Measurements from ENCODE around the gene KCNK2.
A peak's percentile ranks its signal among the peaks of the same experiment; 100 is the strongest.

Gene KCNK2

DNA sequence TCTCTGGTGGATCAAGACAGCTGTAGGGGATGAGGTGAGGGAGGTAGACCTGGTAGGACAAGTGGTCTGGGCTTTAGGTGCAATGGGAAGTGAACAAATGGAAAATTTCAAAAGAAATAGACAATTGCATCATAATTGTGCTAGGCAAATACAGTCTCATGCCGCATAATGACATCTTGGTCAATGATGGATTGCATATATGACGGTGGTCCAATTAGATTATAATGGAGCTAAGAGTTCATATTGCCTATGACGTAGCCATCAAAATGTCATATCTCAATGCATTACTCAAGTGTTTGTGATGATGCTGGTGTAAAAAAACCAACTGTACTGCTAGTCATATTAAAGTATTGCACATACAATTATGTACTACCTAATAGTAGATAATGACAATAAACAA is 19.0 kb downstream of the KCNK2 start:
- DNase-seq = no peak

DNA sequence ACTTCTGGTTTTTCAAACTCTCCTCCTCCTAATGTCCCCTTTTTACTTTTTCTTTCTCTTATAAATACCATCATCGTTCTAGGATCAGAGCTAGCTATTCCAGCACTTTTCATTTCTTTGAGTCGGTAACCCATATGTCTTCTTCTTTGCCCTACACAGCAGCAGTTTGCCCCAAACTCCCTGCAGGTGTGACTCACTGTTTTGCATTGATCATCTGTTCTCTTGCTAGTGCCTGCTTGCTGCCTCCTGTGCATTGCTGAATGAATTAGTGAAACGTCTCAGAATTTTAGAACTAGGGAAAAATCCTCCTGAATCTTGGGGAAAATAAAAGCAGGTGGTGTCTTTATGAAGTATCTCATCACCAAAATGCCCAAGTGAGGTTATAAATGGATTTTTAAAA is 21.7 kb downstream of the KCNK2 start:
- DNase-seq = peak; percentile 17

DNA sequence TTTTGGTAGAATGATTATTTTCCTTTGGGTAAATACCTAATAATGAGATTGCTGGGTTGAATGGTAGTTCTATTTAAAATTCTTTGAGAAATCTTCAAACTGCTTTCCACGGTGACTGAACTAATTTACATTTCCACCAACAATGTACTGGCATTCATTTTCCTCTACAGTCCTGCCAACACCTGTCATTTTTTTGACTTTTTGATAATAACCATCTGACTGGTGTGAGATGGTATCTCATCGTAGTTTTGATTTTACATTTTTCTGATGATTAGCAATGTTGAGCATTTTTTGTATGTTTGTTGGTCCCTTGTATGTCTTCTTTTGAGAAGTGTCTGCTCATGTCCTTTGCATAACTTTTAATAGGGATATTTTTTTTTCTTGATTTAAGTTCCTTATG is 23.5 kb downstream of the KCNK2 start:
- no peak for DNase-seq

- no peak for DNase-seq
Observed at GRCh38 chr1:215109171-215109570, 26.6 kb downstream of the KCNK2 start.

- DNase-seq = no peak
Observed at GRCh38 chr1:215111916-215112315, 29.4 kb downstream of the KCNK2 start.

DNA sequence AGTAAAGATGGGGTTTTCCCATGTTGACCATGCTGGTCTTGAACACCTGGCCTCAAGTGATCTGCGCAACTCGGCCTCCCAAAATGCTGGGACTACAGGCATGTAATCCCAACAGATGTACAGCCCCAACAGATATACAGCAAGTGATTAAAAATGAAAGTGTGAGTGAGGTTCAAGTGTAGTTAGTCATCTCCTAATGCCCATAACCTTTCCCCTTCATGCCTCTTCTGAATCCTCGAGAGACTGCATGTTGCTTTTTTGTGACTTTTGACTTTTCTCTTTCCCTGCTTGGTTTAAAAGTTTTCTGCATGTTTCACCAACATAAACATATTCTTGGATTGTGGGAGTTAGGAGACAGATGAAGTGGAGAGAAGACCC is 31.2 kb downstream of the KCNK2 start:
- no peak for DNase-seq

- peak; percentile 89 for DNase-seq
Observed at GRCh38 chr1:215114154-215114933, 31.8 kb downstream of the KCNK2 start.

DNA sequence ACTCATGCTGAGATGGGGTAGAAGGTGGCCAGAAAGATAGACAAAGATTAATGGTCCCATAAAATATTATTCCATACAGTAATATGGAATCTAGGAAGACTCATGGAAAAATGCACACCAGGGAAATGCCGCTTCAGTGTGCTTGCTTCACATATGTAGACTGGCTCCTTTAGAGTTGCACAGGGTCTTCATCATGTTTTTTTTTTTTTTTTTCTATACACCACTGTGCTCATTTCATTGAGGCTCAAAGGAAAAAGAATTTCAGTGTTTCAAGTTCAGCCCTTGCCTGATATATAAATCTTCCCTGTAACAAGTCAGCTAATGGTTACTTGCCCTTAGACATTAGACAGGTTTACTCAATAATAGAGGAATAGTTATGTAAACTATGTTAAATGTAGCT is 33.2 kb downstream of the KCNK2 start:
- DNase-seq = no peak

DNA sequence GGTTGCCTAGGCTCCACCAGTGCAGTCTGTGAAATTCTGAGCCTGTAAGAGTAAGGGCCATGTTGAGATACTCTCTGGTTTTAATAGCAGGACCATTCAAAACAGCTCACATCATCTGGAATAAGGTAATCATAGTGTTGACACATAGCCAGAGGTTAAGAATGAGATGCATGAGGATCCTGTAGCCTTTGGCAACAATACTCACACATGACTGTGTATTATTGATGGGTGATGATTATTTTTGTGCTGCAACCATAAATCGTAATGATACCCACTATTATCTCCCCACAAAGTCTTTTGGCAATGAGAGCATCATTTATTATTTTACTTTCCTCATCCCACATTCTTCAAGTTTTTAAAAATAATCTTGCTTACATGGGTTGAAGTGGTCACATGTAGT is 35.5 kb downstream of the KCNK2 start:
- no peak for DNase-seq

- DNase-seq = no peak
Observed at GRCh38 chr1:215119056-215119455, 36.5 kb downstream of the KCNK2 start.

DNA sequence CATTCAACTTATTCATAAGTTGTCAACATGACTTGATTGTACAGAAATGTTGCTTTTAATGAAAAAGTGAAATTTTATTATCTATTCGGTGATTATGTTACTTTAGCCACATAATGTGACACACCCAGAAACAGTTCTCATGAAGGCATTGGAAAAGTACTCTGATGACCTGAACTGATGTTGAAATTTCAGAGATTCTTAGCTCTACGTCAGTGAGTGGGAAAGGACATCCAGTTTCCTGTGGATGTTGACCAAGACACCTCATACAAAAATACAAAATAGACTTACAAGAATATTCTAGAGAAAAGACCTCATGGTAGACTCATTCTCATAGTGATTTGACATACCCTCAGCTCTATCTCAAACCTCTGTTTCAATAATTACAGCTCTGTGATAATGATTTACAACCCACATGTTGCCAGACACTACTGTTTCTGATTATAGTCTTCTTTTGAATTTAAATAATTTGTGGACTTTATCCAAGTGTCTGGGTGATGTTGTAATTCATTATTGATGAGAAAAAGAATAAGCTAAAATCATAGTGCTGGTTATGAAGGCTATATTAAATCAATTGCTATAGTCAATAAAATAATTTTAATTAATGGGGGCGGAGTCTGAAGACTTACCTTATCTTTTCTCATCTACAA is 37.3 kb downstream of the KCNK2 start:
- no peak for DNase-seq

- no peak for DNase-seq
Observed at GRCh38 chr1:215128504-215128903, 46.0 kb downstream of the KCNK2 start.

GRCh38 chr1:215131291-215131690 is 48.8 kb downstream of the KCNK2 start:
- DNase-seq = no peak

GRCh38 chr1:215132156-215132555 is 49.6 kb downstream of the KCNK2 start:
- DNase-seq = peak; percentile 13

DNA sequence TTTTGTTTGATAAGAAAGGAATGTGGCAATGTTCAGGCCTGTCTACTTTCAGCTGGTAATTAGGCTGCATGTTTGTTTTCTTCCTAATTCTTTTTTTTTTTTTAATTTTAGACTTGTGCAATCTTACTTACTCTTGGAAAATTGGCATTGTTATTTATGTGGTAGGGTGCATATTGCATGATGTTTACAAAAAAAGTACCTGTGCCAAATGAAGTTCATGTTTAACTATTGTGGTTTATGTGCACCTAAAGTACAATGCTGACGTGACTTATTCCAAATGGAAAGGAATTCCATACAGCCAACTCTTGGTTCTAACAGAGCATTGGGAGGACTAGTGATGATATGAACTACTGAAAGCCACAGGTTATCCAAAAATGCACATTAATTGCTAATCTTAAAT is 51.0 kb downstream of the KCNK2 start:
- DNase-seq = no peak

DNA sequence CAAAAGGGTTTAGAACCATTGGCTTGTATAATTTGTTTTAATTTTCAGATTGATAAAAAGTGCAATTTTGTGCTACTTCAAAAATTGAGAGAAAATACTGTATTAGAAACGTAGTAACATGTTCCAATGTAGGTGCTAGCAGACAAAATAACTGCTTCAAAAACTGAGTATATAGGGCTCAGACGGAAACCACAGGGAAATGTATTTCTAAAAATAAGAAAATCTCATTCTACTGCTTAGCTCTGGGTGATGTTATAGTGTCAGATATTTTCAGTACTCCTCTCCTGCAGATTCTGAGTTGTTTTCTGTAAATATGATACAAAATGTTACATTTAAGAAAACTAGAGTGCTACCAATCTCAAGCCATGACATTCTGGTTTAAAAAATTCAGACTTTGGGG is 55.4 kb downstream of the KCNK2 start:
- DNase-seq = no peak

- no peak for DNase-seq
Observed at GRCh38 chr1:215140135-215140534, 57.6 kb downstream of the KCNK2 start.

DNA sequence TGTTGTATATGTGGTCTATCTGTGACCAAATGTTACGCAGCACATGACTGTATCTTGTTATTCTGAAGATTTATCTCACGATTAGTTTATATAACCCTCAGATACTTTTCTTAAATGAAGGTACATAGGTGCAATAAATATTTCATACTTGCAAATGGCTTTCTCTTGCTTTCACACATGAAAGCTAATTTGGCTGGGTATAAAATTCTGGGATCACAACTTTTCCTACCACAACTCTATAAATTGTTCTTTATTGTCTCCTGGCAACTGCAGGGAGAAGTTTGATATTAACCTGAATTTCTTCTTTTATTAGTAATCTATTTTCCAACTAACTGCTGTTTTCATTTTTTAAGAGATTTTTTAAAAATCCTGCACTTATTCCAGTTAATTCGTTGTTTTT is 58.9 kb downstream of the KCNK2 start:
- no peak for DNase-seq

DNA sequence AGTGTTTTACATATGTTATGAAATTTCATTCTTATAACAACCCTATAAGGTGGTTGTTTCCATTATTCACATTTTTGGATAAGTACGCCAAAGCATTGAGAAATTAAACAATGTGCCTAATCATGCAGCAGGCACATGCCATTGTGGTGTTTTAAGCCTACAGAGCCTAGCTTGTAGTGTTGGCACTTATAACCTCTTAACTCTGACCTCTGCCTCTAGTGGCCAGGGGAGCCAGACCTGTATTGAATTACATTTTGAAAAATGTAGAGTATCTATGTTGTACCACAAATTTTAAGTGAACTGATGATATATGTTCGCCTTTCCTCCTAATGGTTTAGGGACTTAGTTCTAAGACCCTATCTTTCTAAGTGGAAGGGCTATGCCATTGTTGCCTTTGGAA is 61.0 kb downstream of the KCNK2 start:
- no peak for DNase-seq

DNA sequence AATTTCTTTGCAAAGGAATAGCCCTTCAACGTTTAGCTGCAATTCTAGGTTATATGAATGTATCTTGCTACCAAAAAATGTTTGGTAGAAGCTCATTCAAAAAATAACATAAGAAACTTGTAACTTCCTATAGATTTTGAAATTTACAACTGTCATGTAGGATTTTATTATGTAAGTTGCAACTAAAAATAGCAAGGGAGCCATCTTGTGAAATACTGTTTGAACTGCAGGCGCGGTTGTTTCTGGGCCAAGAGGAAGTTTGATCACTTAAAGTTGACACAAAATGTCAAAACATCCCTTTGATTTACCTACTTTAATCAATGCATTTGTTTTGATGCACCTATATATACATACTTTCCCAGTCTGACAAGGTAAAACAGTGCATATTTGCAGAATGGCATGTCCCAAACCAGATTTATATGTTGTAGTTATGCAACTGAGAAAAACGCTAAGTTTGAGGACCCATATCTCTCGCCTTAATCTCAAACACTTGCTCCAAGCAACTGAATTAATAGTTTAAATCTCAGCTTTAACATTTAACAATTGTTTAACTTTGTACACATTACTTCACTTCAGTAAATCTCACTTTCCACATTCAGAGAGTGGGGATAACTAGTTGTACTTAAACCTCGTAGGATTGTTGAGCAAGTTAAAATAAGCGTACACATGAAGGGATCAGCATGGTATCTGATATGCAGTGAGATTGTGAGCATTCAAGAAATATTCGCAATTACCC is 63.9 kb downstream of the KCNK2 start:
- DNase-seq = peak; percentile 35

DNA sequence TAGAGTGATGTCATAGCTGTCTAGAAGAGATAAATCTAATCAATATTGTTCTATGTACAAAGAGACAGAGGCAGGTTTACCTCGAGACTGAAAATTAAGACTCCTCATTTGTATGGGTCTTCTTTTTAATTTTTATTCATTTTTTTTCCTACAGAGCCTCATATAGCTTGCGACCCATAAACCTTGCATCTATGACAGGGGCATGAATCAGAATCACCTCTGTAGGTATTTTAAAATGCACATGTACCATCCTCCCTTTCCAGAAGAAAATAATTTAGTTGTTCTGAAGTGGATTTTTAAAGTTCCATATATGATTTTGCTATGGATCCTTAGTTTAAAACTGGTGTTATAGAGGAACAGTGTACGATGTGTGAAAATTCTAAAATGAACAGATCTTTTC is 64.5 kb downstream of the KCNK2 start:
- no peak for DNase-seq

- DNase-seq = no peak
Observed at GRCh38 chr1:215151841-215152549, 69.5 kb downstream of the KCNK2 start.

DNA sequence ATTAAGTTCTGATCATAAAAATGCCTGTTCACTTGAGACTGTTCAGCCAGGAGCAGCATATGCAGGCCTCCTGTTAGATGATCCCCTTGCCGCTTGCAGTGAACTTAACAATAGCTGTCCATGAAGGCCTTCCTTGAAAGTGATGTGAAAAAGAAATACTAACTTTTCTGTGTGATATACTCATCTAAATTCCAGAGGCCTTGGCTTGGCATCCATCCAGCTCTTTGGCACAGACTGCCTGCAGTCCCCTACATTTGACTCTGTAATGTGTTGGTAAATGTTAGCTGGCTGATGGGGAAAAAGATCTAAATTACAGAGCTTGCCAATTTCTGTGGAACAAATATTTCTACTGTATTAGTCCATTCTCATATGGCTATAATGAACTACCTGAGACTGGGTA is 73.7 kb downstream of the KCNK2 start:
- peak; percentile 43 for DNase-seq

Data from EL (cell line).